AG09319 (cell line): Measurements from ENCODE around the gene ZIC1.

Source experiments
- DNase-seq: peaks from one replicate; pipeline ENCODE4 v3.0.0-alpha.2; 2010; ENCODE audit warnings: low read depth; ENCODE audit errors: extremely low read depth
- CTCF ChIP-seq: IDR thresholded peaks from 2 replicates; pipeline ENCODE4 v1.5.1; 2011; ENCODE audit warnings: low read depth, mild to moderate bottlenecking, inconsistent platforms, low read length, moderate library complexity

ZIC1 gene

DNA sequence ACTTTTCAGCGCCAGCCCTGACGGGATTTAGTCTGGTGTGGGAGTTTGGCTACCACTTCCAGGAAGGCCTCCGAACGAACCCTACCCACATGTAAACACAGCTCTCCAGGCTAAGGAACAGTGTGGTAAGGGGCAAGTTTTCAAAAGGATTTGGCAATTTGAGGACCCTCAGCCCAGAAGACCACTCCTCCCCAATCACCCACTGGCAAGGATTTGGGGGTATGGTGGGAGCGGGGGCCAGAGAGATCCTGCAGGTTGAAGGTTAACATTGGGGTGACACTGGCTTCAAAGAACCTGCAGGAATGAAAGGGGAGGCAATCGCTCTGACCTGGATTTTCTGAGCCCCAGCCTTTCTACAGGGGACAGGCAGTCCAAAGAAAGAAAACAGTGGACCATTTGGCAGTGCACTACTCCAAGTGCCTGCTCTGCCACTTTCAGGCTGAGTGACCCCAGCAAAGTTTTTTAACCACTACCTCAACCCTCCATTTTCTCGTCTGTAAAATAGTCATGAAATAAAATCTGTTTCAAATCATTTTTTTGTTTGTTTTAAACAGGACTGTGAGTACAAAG, 37.3 kb upstream of the ZIC1 start:
- no peak for TF ChIP-seq CTCF
- DNase-seq, result no peak

GRCh38 chr3:147372525-147373027, 36.6 kb upstream of the ZIC1 start:
- DNase-seq, result no peak
- TF ChIP-seq CTCF, result no peak

- no peak for DNase-seq
- no peak for TF ChIP-seq CTCF
Observed at GRCh38 chr3:147373301-147373700, 35.9 kb upstream of the ZIC1 start.

GRCh38 chr3:147377412-147378367, 31.5 kb upstream of the ZIC1 start:
- TF ChIP-seq CTCF, result no peak
- no peak for DNase-seq

DNA sequence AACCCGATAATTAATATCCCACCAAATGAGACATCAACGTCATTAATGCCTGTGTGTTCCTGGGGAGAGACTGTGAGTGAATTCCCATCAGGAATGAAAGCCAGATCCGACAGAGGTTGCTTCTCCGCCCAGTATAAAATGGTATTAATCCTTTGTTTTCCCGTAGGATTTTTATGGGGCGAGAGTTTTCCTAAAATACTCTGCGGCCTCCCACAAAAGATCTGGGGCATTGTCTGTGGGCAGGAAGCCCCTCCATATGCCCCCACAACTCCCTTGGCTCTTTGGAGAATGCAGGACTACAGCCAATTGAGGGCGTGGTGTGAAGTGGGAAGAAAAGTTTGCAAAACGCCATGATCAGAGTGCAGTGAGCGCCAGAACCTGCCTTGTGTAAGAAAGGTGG, 29.5 kb upstream of the ZIC1 start:
- no peak for DNase-seq
- no peak for TF ChIP-seq CTCF

DNA sequence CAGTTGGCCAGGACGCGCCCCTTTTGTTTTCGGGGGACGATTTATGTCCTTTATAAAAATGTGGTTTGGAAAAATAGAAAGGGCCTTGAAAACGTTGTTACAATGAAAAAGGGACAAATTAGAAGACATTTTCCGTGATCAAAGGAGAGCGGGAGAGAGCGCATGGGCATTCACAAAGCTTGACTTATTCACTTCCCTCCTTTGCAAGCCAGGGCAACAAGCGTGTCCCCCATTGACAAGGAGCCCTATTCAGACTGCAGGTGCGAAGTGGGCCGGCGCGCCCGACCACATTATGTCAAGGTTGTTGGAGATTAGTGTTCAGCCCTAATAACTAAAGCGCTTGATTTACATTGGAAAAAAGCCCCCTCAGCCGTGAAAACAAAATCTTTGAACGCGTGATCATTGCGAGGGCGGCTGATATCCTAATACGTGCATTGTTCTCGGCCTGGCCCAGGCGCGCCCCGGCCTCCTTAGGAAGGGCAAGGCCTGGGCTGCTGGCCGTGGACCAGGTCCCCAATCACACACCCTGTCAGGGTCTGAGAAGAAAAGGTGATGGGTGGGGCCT, 28.7 kb upstream of the ZIC1 start:
- no peak for DNase-seq
- no peak for TF ChIP-seq CTCF

GRCh38 chr3:147380977-147381376, 28.2 kb upstream of the ZIC1 start:
- TF ChIP-seq CTCF, result no peak
- DNase-seq, result no peak
